ENCODE measurements around the gene GPBP1.
"Not testable (repeated sequence)": the region's sequence is repeated elsewhere in the genome, so short reads cannot be mapped to it uniquely, and the experiment has no call there.

Gene GPBP1

DNA sequence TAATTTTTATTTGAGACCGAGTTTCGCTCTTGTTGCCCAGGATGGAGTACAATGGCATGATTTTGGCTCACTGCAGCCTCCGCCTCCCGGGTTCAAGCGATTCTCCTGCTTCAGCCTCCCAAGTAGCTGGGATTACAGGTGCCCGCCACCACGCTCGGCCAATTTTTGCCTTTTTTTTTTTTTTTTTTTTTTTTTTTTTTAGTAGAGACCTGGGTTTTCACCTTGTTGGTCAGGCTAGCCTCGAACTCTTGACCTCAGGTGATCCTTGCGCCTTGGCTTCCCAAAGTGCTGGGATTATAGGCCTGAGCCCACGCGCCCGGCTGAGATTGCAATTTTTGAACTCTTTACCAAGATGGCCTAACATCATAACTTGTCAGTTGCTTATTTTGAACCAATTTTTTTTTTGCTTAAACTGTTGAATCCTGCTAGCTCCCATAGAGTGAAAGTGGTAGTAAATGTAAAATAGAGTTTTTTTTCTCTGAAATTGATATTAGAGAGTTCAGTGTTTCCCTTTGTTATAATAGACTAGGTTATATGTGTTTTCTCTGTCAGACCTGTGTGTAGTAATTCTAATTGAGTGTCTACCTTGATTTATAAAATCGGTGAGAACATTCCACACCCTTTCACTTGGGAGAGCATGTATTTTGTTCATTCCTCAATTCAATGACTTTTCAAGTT is 3.8 kb downstream of the GPBP1 start:
- DNase-seq = no peak

GRCh38 chr5:57178238-57178637 is 4.4 kb downstream of the GPBP1 start:
- DNase-seq = not testable (repeated sequence)

DNA sequence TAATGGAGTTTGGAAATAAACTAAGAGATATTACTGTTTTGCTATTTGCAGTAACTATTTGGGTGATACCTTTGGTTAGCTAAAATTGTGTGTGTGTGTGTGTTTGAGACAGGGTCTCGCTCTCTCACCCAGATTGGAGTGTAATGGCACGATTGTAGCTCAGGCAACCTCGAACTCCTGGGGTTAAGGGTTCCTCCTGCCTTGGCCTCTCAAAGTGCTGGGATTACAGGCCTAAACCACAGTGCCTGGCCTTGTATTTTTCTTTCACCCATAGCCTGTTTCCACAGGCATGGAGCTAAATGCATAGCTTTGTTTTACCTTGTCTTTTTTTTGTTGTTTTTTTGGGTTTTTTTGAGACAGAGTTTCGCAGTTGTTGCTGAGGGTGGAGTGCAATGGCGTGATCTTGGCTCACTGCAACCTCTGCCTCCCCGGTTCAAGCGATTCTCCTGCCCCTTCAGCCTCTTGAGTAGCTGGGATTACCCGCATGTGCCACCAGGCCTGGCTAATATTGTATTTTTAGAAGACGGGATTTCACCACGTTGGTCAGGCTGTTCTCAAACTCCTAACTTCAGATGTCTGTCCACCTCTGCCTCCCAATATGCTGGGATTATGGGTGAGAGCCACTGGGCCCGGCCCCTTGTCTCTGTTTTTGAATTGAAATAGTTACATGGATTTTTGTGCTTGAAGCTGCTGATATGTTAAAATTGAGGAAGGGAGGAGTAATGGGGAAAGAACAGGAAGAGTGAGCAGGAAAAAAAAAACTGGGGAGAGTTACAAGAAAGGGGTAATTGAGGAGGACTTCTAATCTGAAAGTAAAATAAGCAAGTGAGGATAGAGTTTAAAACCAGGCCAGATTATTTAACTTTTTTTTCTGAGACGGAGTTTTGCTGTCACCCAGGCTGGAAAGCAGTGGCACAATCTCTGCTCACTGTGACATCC is 5.7 kb downstream of the GPBP1 start:
- DNase-seq = no peak

- DNase-seq = peak; percentile 72
Measured at GRCh38 chr5:57181154-57181553, 7.3 kb downstream of the GPBP1 start.

- DNase-seq = no peak
Measured at GRCh38 chr5:57184322-57184721, 10.5 kb downstream of the GPBP1 start.

- DNase-seq = no peak
Measured at GRCh38 chr5:57185313-57185712, 11.5 kb downstream of the GPBP1 start.

- DNase-seq = no peak
Measured at GRCh38 chr5:57186194-57186593, 12.3 kb downstream of the GPBP1 start.

GRCh38 chr5:57187977-57188376 is 14.1 kb downstream of the GPBP1 start:
- DNase-seq = not testable (repeated sequence)

DNA sequence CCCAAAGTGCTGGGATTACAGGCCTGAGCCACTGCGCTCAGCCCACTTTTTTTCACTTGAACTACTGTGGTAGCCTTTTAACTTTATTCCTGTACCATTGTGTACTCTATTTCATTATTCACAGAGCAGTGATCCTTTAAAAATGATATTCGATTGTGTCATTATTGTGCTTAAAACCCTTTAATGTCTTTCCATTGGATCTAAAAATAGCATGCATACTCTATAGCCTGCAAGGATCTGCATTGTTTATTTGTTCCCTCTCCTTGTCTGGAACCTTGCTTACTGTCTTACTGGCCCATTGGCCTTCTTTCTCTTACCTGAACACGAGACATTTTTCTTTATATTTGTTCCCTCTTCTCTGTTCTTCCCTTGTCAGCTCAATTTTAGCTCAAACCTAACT is 15.7 kb downstream of the GPBP1 start:
- DNase-seq = no peak

DNA sequence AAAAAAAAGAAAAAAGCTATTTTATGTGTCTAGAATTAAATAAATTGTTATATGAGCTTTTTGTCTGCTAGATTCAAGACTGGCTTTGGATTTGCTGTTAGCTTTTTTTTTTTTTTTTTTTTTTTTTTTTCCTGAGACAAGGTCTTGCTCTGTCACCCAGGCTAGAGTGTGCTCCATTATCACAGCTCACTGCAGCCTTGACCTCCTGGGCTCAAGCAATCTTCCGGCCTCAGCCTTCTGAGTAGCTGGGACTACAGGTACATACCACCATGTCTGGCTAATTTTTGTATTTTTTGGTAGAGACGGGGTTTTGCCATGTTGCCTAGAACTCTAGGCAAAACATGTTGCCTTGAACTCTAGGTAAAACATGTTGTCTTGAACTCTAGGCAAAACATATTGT is 16.7 kb downstream of the GPBP1 start:
- no peak for DNase-seq

GRCh38 chr5:57191163-57191562 is 17.3 kb downstream of the GPBP1 start:
- DNase-seq = no peak

- DNase-seq = no peak
Measured at GRCh38 chr5:57191986-57192385, 18.1 kb downstream of the GPBP1 start.

- DNase-seq = not testable (repeated sequence)
Measured at GRCh38 chr5:57192832-57193231, 19.0 kb downstream of the GPBP1 start.

GRCh38 chr5:57193757-57194413 is 20.0 kb downstream of the GPBP1 start:
- DNase-seq = no peak

GRCh38 chr5:57194653-57195052 is 20.8 kb downstream of the GPBP1 start:
- DNase-seq = no peak

- no peak for DNase-seq
Measured at GRCh38 chr5:57195060-57195459, 21.2 kb downstream of the GPBP1 start.

DNA sequence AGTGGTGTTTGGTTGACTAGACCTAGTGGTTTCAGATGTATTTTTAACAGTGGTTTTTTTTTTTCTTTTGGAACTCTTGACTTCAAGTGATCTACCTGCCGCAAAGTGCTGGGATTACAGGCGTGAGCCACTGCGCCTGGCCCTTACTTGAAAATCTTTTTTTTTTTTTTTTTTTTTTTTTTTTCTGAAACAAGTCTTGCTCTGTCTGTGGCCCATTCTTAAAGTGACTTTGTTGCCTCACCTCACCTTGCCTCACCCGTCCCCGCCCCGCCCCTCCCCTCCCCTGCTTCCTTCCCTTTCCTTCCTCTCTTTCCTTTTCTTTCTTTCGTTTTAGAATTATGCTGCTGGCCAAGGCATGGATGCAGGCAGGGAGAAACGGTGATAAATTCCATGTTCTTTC is 26.0 kb downstream of the GPBP1 start:
- DNase-seq = no peak

DNA sequence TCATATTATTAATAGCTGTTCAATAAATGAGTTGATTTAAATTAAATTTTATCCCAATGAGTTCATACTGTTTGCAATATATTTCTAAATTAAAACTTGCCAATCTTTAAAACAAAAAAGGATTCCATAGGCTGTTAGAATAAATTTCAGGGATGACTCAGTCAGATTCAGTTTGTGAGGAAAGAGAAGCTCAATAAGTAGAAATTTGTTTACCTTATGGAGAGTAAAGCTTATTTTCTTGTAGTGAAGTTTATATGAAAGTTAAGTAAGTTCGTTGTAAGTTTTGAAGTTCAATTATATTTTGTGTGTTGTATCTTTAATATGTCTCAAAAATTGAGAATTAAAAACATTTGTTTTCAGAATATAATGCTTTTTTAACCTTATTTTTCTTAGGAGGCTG is 29.0 kb downstream of the GPBP1 start:
- no peak for DNase-seq

GRCh38 chr5:57207007-57207653 is 33.3 kb downstream of the GPBP1 start:
- DNase-seq = no peak

GRCh38 chr5:57207681-57208080 is 33.8 kb downstream of the GPBP1 start:
- DNase-seq = no peak

- no peak for DNase-seq
Measured at GRCh38 chr5:57209316-57210040, 35.6 kb downstream of the GPBP1 start.

GRCh38 chr5:57210633-57211032 is 36.8 kb downstream of the GPBP1 start:
- DNase-seq = no peak

All from activated effector memory CD4-positive, alpha-beta T cell treated with anti-CD3 and anti-CD28 coated beads, Interleukin-2, amount 50 U/mL, for 16 hours (primary cell).